ENCODE data around the gene MAGOH. TPM values are rescaled to one million over a fixed set of nuclear protein-coding genes. Genes with fewer than 3 reads are reported as not detected.

The MAGOH gene
- total and polyA plus RNA-seq, 10 of the 15 experiments (the other 5 are each of a cell fraction or from before 2014, with no cell fraction given): 62.6 to 261 (median 89.8) TPM

- TF ChIP-seq ELK1 (IDR thresholded peaks at IDR 0.05; ENCODE audit: low read depth, low read length): no peak
- no peak for TF ChIP-seq JUNB (IDR thresholded peaks at IDR 0.05)
- TF ChIP-seq FOS (IDR thresholded peaks at IDR 0.05; ENCODE audit: borderline replicate concordance, extremely low read depth, insufficient read length): no peak
- TF ChIP-seq BACH1 (IDR thresholded peaks at IDR 0.05; ENCODE audit: borderline replicate concordance): no peak
- TF ChIP-seq MYC (IDR thresholded peaks at IDR 0.05; ENCODE audit: insufficient read depth, insufficient read length, insufficient replicate concordance, low read length, severe bottlenecking): no peak
These were observed 680 bp downstream of the MAGOH start (continued) for GRCh38 chr1:53237638-53238037.

- peak overlapping the region; percentile 80 for H3K4me3 ChIP-seq
- H3K27me3 ChIP-seq (replicated peaks in 1 of 2; ENCODE audit: control insufficient read depth in 2 of 2, insufficient read depth in 2 of 2, low read length in 1 of 2): no peaks in the 10 kb centered on the region
- H3K9ac ChIP-seq (ENCODE audit: control insufficient read depth, insufficient read depth, low read length): peak overlapping the region; percentile 89
- ChIA-PET SMC1A (ENCODE audit: uncharacterized antibody, unreplicated experiment) (interaction anchor here (0.9 to 2.0 kb wide), 4 partner anchors 11 to 147 kb away, joined by 3 to 9 read pairs (median 4); no protein-coding TSS in a partner anchor), RAD21 (ENCODE audit: unreplicated experiment) (no interaction called here), POLR2A (interaction anchor here (0.6 to 1.7 kb wide), 6 partner anchors 11 to 1538 kb away, joined by 3 to 6 read pairs (median 4); partner anchors contain the start of gene MAGOH), CTCF (interaction anchor here (1.1 kb wide), 2 partner anchors 17 to 22 kb away, joined by 3 to 4 read pairs; partner anchors contain the start of gene MAGOH)
- no peak for DNase-seq (ENCODE audit: low read depth, low spot score)
- in situ Hi-C loops (cut with MboI) (no loop called here), intact Hi-C loops (cut with micrococcal nuclease; ENCODE audit: unreplicated experiment) (loop anchor here (1.0 to 2.0 kb wide), 2 partner anchors 17 to 24 kb away; partner anchors contain the start of genes CPT2 and MAGOH)
- H2AFZ ChIP-seq (ENCODE audit: control insufficient read depth, low read depth, low read length): peak overlapping the region; percentile 97
- BruUV-seq (replicated peaks): TSS peak; percentile 99
- peak overlapping the region; percentile 82 for H3K4me2 ChIP-seq (ENCODE audit: control insufficient read depth, insufficient read depth)
- no peak for ATAC-seq
- H4K20me1 ChIP-seq (ENCODE audit: control insufficient read depth, insufficient read depth): no peaks in the 10 kb centered on the region
- H3K9me3 ChIP-seq (replicated peaks; ENCODE audit: control insufficient read depth, insufficient read depth, low read length): no peaks in the 10 kb centered on the region
- FAIRE-seq: no peak
- whole genome bisulfite sequencing (ENCODE audit: insufficient coverage, insufficient replicate concordance, low lambda C conversion rate, missing lambda C conversion rate): 14% methylated on average over 3 of the region's 3 CpGs
- H3K36me3 ChIP-seq (ENCODE audit: control insufficient read depth in 2 of 2, insufficient read depth in 2 of 2, low read length in 1 of 2): peaks cover 0 to 2% of the 10 kb centered on the region in 2 experiments; a peak in 1 of 4 replicates
- H3K4me1 ChIP-seq (ENCODE audit: control insufficient read depth, insufficient read depth, low read length): 0 out of 2 replicates have a peak, but pooled peaks cover 4% of the 10 kb centered on the region
- peak overlapping the region; percentile 95 for H3K27ac ChIP-seq (ENCODE audit: control insufficient read depth, insufficient read depth)
- H3K79me2 ChIP-seq (ENCODE audit: control insufficient read depth, insufficient read depth, low read length): peaks cover 8% of the 10 kb centered on the region
- TF ChIP-seq EED (IDR thresholded peaks at IDR 0.05; ENCODE audit: low read depth) (no peak), EGR1 (IDR thresholded peaks at IDR 0.05; ENCODE audit: borderline replicate concordance in 1 of 2, low read depth in 2 of 2, low read length in 2 of 2) (no peak), CBX5 (IDR thresholded peaks at IDR 0.05; ENCODE audit: low read depth) (no peak), POLR2AphosphoS2 (IDR thresholded peaks at IDR 0.05; ENCODE audit: low read depth, low read length) (no peak), SRF (IDR thresholded peaks at IDR 0.05; ENCODE audit: low read depth in 2 of 2, low read length in 2 of 2) (no peak), RFX5 (IDR thresholded peaks at IDR 0.05; ENCODE audit: low read depth, low read length) (no peak), ZNF384 (IDR thresholded peaks at IDR 0.05; ENCODE audit: borderline replicate concordance, low read depth, low read length) (no peak), CHD2 (IDR thresholded peaks at IDR 0.05; ENCODE audit: borderline replicate concordance, low read depth, low read length) (no peak), BMI1 (IDR thresholded peaks at IDR 0.05; ENCODE audit: borderline replicate concordance) (no peak), CHD1 (IDR thresholded peaks at IDR 0.05; ENCODE audit: low read depth, low read length) (no peak), TBL1XR1 (IDR thresholded peaks at IDR 0.05; ENCODE audit: low read depth, low read length) (no peak), NRF1 (conservative IDR thresholded peaks at IDR 0.05; ENCODE audit: low read depth, low read length) (no peak), TARDBP (IDR thresholded peaks at IDR 0.05; ENCODE audit: borderline replicate concordance) (no peak), NFYB (IDR thresholded peaks at IDR 0.05; ENCODE audit: insufficient read depth, low read depth, low read length) (no peak), NR2C2 (IDR thresholded peaks at IDR 0.05; ENCODE audit: borderline replicate concordance, control insufficient read depth, insufficient read length, low read depth) (no peak), CREB1 (IDR thresholded peaks at IDR 0.05; ENCODE audit: low read depth) (no peak), DPF2 (IDR thresholded peaks at IDR 0.05) (no peak), SP1 (IDR thresholded peaks at IDR 0.05; ENCODE audit: low read depth, low read length) (no peak), BHLHE40 (IDR thresholded peaks at IDR 0.05; ENCODE audit: borderline replicate concordance in 1 of 2, low read depth in 2 of 2, low read length in 1 of 2) (no peak)
These were observed 17.4 kb downstream of the MAGOH start for GRCh38 chr1:53220962-53221286.

Data from GM12878 (cell line).